ENCODE data around the gene ISG20L2. TPM values are rescaled to one million over a fixed set of nuclear protein-coding genes. Genes with fewer than 3 reads are reported as not detected.
A peak's percentile ranks its signal among the peaks of the same experiment; 100 is the strongest.

ISG20L2 gene
- total RNA-seq, 2 donors from 2014 or later: 19.4 to 34.4 TPM

- H3K36me3 ChIP-seq: no peaks in the 10 kb centered on the region
- no peak overlapping the region for H3K4me3 ChIP-seq
- peaks cover 4% of the 10 kb centered on the region for H3K27me3 ChIP-seq (replicated peaks; ENCODE audit: insufficient read depth)
- H3K9me3 ChIP-seq: no peaks in the 10 kb centered on the region
- peak overlapping the region; percentile 0 to 54 for H3K27ac ChIP-seq
- 53% methylated on average over 12 of the region's 12 CpGs for WGBS
- H3K4me1 ChIP-seq (replicated peaks): peaks cover 8% of the 10 kb centered on the region
- intact Hi-C loops (cut with DNase I): loop anchor here (10.0 kb wide), 1 partner anchor 171 kb away; the partner anchor contains the start of gene NTRK1
- no peak for DNase-seq (ENCODE audit: low spot score)
- peak; percentile 67 for TF ChIP-seq POLR2A (IDR thresholded peaks at IDR 0.05)
- peak in 2 of 4 experiments; percentile 4 to 41 for TF ChIP-seq CTCF (IDR thresholded peaks at IDR 0.05)
- no peak for TF ChIP-seq POLR2AphosphoS5 (IDR thresholded peaks at IDR 0.05)
Observed at GRCh38 chr1:156693848-156694689, 34.5 kb downstream of the ISG20L2 start.

- H3K9me3 ChIP-seq: no peaks in the 10 kb centered on the region
- peaks cover 8% of the 10 kb centered on the region for H3K4me1 ChIP-seq (replicated peaks)
- peaks cover 4% of the 10 kb centered on the region for H3K27me3 ChIP-seq (replicated peaks; ENCODE audit: insufficient read depth)
- H3K36me3 ChIP-seq: no peaks in the 10 kb centered on the region
- WGBS: 25% methylated on average over 15 of the region's 16 CpGs
- intact Hi-C loops (cut with DNase I): loop anchor here (10.0 kb wide), 1 partner anchor 172 kb away; the partner anchor contains the start of gene NTRK1
- no peak overlapping the region for H3K4me3 ChIP-seq
- peak; percentile 39 for DNase-seq (ENCODE audit: low spot score)
- TF ChIP-seq POLR2AphosphoS5 (IDR thresholded peaks at IDR 0.05) (no peak), POLR2A (IDR thresholded peaks at IDR 0.05) (peak; percentile 38)
- peak overlapping the region; percentile 24 to 54 for H3K27ac ChIP-seq
Observed at GRCh38 chr1:156692925-156693847, 35.4 kb downstream of the ISG20L2 start.

GRCh38 chr1:156692441-156692924 is 36.1 kb downstream of the ISG20L2 start:
- H3K4me1 ChIP-seq (replicated peaks): peaks cover 8% of the 10 kb centered on the region
- no peak for TF ChIP-seq CTCF (IDR thresholded peaks at IDR 0.05)
- TF ChIP-seq POLR2A (IDR thresholded peaks at IDR 0.05): no peak
- no peak for TF ChIP-seq POLR2AphosphoS5 (IDR thresholded peaks at IDR 0.05)
- H3K27ac ChIP-seq: peak overlapping the region; percentile 24 to 54
- H3K27me3 ChIP-seq (replicated peaks; ENCODE audit: insufficient read depth): peaks cover 4% of the 10 kb centered on the region
- H3K36me3 ChIP-seq: no peaks in the 10 kb centered on the region
- intact Hi-C loops (cut with DNase I): loop anchor here (10.0 kb wide), 1 partner anchor 172 kb away; the partner anchor contains the start of gene NTRK1
- 13% methylated on average over 13 of the region's 13 CpGs for WGBS
- no peak for DNase-seq (ENCODE audit: low spot score)
- no peak overlapping the region for H3K4me3 ChIP-seq
- H3K9me3 ChIP-seq: no peaks in the 10 kb centered on the region

GRCh38 chr1:156691665-156692440 is 36.7 kb downstream of the ISG20L2 start:
- no peaks in the 10 kb centered on the region for H3K36me3 ChIP-seq
- no peaks in the 10 kb centered on the region for H3K9me3 ChIP-seq
- DNase-seq (ENCODE audit: low spot score): no peak
- H3K4me1 ChIP-seq (replicated peaks): peaks cover 8% of the 10 kb centered on the region
- no peak overlapping the region for H3K27ac ChIP-seq
- TF ChIP-seq POLR2AphosphoS5 (IDR thresholded peaks at IDR 0.05): no peak
- TF ChIP-seq CTCF (IDR thresholded peaks at IDR 0.05): peak in 1 of 4 experiments; percentile 21
- intact Hi-C loops (cut with DNase I): loop anchor here (10.0 kb wide), 1 partner anchor 173 kb away; the partner anchor contains the start of gene NTRK1
- 30% methylated on average over 20 of the region's 20 CpGs for WGBS
- H3K4me3 ChIP-seq: no peak overlapping the region
- peaks cover 4% of the 10 kb centered on the region for H3K27me3 ChIP-seq (replicated peaks; ENCODE audit: insufficient read depth)

Measured in prostate gland (tissue), 2 donors.